ENCODE data around the gene KDM4C.

The KDM4C gene

DNA sequence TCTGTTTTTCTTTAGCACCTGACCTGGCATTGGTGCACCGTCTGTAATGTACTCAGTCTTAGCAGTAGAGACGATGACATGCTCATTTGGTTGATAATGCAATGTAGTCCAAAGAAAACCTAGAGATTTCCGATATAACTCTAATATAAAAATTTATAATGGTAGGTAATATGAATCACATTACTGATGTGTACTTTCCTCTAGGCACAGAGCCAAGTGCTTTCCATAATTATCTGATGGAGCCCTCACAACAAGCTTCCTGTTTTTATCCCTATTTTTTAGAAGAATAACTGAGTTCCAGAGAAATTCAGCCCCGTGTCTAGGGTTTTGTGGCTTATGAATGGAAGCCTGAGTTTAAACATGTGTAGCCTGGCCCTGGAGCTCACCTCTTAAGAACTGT is 53.7 kb downstream of the KDM4C start:
- no peak for TF ChIP-seq POLR2A (IDR thresholded peaks at IDR 0.05; ENCODE audit: low read depth, low read length)
- no peak for DNase-seq (ENCODE audit: insufficient read length, low spot score)
- FAIRE-seq: no peak

DNA sequence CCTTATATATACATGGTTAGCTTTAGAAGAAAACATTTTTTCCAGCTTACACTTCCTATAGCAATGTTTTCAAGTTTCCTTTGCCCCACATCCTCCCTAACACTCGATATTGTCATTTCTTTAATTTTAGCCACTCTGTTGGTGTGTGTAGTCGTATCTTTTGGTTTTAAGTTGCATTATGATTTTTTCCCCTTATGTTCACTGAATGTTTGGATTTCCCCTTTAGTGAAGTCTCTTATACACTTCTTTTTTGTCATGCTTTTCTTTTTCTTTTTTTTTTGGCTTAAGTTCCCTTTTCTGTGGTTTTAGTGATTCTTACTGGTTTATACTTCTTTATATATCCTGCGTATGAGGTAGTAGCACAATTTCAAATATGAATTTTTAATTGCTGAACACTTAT is 58.8 kb downstream of the KDM4C start:
- TF ChIP-seq POLR2A (IDR thresholded peaks at IDR 0.05; ENCODE audit: low read depth, low read length): no peak
- DNase-seq (ENCODE audit: insufficient read length, low spot score) (no peak), FAIRE-seq (no peak)

DNA sequence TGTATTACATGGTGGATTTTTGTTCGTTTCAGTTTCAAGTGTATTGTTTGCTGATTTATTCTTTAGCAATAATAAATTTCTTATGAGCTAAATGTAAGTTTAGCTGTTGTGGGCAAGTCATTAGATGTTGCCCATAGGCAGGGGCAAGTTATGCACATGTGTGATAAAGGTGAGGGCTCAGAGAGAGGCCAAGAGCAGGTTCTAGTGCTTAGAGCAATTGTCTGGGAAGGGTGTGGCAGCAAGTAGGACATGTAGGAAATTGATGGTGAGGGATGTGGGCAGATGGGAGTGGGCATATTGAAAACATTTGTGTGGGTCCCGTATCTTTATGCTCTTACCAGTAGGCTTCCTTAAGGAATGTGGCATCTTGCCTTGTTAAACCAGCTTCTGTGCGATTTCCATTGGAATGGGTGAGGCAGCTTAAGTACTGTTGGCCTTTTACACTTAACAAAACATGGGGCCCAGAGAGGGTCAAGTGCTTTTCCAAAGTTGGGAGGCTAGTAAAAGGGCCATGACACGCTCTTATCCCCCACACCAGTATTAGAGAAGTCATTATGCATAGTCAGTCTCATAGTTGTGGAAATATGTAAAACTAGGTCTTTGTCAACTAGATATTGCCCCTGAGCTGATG is 60.6 kb downstream of the KDM4C start:
- DNase-seq (ENCODE audit: insufficient read length, low spot score): no peak
- FAIRE-seq: no peak
- no peak for TF ChIP-seq POLR2A (IDR thresholded peaks at IDR 0.05; ENCODE audit: low read depth, low read length)

DNA sequence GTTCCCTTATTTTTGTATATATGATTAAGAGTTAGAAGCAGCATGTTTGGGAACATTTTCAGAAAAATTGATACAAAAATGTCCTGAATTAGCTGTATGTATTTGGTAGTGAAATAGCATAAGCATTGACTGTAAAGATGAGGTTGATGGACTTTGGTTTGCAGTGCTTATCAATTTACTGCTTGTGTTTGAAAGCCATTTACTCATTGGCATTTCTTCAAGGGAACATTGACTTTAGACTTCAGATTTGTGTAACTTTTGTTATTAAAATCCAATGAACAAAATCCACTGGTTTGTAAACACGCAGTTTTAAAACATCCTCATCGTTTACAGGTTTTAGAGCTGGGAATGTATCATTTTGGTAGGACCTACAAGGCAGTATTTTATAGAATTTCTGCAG is 61.3 kb downstream of the KDM4C start:
- FAIRE-seq: no peak
- no peak for TF ChIP-seq POLR2A (IDR thresholded peaks at IDR 0.05; ENCODE audit: low read depth, low read length)
- DNase-seq (ENCODE audit: insufficient read length, low spot score): no peak

DNA sequence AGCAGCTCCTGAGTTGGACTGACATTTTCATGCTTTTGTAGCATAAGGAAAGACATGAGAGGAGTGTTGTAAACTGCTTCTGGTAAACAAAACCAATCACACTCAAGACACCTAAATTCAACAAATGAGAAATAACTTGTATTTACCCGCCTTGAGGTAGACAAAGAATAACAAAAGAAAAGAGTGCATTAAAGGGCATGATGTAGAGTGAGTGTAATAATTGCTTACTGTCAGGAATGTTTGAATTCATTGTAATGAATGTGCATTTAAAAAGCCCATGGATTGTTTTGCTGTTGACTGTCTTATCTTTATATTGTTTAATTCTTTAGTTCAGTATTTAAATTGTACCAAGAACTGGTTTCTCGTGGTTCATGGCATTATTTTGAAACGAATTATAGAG is 61.8 kb downstream of the KDM4C start:
- no peak for TF ChIP-seq POLR2A (IDR thresholded peaks at IDR 0.05; ENCODE audit: low read depth, low read length)
- no peak for FAIRE-seq
- no peak for DNase-seq (ENCODE audit: insufficient read length, low spot score)

DNA sequence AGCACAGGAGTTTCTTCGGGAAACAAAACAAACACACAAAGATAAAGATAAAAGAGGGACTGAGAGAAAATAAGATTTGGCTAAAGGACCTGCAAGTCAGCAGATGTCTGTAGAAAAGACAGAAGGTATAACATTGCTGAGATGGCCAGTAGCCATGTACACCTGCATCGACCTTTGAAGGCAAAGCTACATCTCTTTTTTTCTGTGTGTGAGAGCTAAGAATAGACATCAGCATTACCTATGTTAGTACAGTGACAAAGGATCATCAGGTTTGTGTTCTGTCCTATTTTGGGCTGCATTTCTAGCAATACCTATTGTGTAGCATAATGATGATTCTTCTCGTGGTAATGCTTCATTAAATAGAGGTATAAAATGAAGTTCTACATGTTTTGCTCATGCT is 64.9 kb downstream of the KDM4C start:
- no peak for DNase-seq (ENCODE audit: insufficient read length, low spot score)

DNA sequence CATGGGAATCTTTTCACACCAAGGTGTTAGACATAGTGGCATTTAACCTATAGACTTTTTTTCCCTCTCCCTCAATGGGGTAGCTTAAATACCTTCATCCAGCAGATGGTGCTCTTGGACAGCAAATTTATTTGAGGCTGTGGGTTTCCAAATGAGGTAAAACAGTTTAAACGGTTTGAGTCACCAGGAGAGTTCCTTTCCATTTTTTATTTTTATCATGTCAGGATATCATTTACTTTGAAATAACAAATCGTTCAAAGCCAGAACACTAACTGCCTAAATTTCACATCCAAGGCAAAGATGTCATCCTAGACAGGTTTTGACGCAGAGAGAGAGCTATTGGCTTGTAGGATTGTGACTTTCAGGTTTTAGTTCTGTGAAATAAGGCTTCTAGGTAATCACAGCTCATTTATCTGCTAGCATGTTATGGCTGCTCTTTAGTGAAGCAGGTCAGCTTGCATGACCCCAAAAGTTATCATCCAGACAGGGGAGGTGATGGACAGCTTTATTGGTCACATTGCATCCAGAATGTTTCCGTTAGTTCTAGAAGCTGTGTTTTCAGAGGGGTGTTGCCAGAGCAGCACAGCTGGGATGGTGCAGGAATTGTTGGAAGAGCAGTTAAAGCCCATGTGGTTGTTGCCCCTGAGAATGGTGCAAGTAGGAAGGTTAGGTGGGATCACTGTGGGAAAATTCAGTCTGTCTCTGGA is 69.8 kb downstream of the KDM4C start:
- peak; percentile 30 for DNase-seq (ENCODE audit: insufficient read length, low spot score)
- TF ChIP-seq POLR2A (IDR thresholded peaks at IDR 0.05; ENCODE audit: low read depth, low read length): no peak
- peak; percentile 84 for FAIRE-seq

More for the DNA sequence above, 64.9 kb downstream of the KDM4C start:
- no peak for TF ChIP-seq POLR2A (IDR thresholded peaks at IDR 0.05; ENCODE audit: low read depth, low read length)
- no peak for FAIRE-seq

DNA sequence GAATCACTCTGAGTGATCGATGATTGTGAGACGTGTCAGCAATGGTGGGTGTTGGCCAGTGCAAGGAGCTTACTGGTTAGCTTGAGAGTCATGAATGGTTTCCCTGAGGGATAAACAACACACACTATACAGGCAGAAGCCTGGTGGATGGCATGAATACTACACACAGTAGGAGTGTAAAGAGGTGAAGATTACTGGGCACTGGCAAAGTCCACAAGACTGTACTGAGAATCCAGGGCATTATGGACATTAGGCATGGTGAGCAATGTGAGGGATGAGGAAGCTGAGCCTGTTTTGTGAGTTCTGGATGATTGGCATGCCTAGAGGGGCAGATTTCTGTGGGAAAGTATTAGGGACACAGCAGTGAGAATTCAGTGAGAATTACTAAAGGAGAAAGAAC is 71.3 kb downstream of the KDM4C start:
- FAIRE-seq (peak; percentile 43), DNase-seq (ENCODE audit: insufficient read length, low spot score) (no peak)
- no peak for TF ChIP-seq POLR2A (IDR thresholded peaks at IDR 0.05; ENCODE audit: low read depth, low read length)

DNA sequence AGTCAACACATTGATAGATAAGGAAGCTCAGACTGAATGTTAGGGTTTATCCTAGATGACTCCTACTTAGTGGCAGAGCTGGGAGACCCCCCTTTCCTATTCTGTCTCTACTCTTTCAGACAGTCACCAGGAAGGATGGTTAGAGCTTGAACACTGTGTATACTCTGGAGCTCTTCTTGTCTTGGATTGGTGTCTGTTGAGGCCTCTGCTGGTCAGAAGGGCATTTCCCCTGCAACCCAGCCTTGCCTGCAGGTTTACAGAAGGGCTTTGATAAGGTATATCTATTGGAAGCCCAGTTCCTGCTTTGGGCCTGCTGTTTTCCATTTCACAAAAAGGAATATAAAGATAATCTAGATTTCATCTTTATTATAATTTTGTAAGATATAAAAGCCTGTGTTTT is 71.8 kb downstream of the KDM4C start:
- TF ChIP-seq POLR2A (IDR thresholded peaks at IDR 0.05; ENCODE audit: low read depth, low read length): no peak
- FAIRE-seq (no peak), DNase-seq (ENCODE audit: insufficient read length, low spot score) (no peak)

DNA sequence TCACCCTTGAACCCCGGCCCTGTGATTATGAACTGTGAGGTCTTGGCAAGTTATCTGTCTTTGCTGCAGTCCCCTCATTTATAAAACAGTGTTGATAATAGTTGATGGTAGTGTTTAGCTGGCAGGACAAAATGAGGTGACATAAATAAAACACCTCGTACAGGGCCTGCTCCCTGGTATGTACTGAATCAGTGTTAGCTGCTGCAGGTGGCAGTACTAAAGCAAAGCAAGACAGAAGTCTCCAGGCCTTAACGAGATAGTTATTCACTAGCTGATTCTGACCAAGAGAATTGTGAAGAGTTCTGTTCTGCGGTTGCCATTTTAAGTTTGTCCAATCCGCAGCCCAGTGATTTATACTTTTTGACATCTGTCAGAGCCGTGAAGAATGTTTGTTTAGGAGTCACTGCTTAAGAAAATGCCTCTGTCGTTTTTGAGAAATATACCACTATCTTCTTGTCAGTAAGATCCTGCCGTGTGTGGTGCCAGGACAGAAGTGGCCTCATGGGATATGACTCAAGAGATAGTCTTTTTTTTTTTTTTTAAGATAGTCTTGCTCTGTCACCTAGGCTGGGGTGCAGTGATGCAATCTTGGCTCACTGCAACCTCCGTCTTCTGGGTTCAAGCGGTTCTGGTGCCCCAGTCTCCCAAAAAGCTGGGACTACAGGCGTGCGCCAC is 75.9 kb downstream of the KDM4C start:
- FAIRE-seq: no peak
- no peak for DNase-seq (ENCODE audit: insufficient read length, low spot score)
- TF ChIP-seq POLR2A (IDR thresholded peaks at IDR 0.05; ENCODE audit: low read depth, low read length): no peak

DNA sequence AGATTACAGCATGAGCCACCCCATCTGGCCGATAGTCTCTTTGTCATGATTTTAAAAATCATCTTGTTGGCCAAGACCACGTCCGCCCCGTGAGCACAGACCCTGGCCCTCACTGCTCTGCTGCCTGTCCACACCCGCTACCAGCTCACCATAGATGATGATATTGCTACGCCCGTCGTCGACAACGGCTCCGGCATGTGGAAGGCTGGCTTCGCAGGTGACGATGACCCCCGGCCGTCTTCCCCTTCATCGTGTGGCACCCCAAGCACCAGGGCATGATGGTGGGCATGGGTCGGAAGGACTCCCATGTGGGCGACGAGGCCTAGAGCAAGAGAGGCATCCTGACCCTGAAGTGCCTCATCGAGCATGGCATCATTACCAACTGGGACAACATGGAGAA is 76.5 kb downstream of the KDM4C start:
- no peak for TF ChIP-seq POLR2A (IDR thresholded peaks at IDR 0.05; ENCODE audit: low read depth, low read length)
- FAIRE-seq (no peak), DNase-seq (ENCODE audit: insufficient read length, low spot score) (no peak)

DNA sequence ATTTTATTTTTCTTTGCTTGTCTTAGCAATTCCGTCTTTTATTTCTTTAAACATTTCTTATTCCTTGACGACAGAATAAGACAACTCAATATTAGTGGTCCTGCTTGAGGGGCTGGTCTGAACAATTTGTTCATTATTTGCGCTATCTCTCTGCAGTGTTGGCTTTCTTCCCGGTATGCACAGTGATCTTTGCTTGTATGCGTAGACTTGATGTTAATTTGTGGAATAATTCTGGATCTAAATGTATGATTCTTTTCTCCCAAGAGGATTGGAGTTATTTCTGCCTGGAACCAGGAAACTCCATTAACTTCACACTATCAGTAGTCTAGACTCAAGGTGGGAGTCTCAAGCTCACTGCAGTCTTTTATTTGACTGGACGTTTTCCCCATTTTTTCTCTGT is 80.4 kb downstream of the KDM4C start:
- TF ChIP-seq POLR2A (IDR thresholded peaks at IDR 0.05; ENCODE audit: low read depth, low read length): no peak

DNA sequence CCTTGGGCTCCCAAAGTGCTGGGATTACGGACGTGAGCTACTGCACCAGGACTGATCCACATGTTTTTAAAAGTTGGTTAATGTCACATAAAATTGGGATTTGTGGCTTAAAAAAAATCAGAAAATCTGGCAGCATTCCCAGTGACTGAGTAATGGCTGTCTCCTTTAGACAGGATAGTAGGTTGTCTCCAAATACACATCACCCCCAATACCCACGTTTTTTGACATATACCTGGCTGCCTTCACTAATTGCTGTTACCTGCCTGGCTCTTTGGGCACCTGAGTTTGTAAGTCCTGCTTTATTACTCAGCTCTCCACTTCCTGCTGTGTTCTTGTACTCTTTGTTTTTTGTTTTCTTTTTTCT is 84.8 kb downstream of the KDM4C start:
- peak; percentile 55 for FAIRE-seq
- no peak for DNase-seq (ENCODE audit: insufficient read length, low spot score)
- no peak for TF ChIP-seq POLR2A (IDR thresholded peaks at IDR 0.05; ENCODE audit: low read depth, low read length)

More for the DNA sequence above, 80.4 kb downstream of the KDM4C start:
- DNase-seq (ENCODE audit: insufficient read length, low spot score) (no peak), FAIRE-seq (no peak)

DNA sequence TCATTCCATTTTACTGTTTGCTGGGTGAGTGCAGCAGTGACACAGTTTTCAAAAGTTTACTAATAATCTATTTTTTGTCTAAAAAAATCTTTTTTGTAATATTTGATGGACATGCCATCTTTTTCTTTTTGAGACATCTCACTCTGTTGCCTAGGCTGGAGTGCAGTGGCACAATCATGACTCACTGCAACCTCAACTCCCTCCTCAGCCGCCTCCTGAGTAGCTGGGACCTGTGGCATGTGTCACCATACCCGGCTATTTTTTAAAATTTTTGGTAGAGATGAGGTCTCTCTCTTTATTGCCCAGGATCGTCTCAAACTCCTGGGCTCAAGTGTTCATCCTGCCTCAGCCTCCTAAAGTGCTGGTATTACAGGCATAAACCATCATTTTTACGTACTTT is 86.0 kb downstream of the KDM4C start:
- FAIRE-seq (no peak), DNase-seq (ENCODE audit: insufficient read length, low spot score) (no peak)
- TF ChIP-seq POLR2A (IDR thresholded peaks at IDR 0.05; ENCODE audit: low read depth, low read length): no peak

DNA sequence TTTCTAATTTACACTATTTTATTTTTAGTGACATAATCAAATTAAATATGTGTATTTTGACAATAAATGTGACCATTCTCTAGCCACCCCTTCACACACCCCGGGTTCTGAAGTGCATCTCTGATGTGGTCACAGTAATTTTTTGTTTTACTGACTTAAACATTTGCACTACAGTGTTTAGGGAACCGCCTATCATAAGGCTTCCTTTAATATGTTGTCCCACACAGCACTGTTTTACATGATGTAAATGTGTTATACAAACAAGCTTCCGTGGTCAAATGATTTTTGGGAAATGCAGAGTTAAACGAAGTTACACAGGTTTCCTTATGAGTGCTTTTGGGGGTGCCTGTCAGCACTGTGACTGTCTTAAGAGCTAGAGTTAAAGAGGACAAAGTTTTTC is 86.5 kb downstream of the KDM4C start:
- TF ChIP-seq POLR2A (IDR thresholded peaks at IDR 0.05; ENCODE audit: low read depth, low read length): no peak
- FAIRE-seq (no peak), DNase-seq (ENCODE audit: insufficient read length, low spot score) (no peak)
